IMR-90 (cell line): ENCODE results near the gene ACTL9. TPM values are rescaled to one million over a fixed set of nuclear protein-coding genes. Genes with fewer than 3 reads are reported as not detected.

Experiments
- ATAC-seq: fragments of 200-7000 bp; cut with Tn5 transposase; 2 replicates; pipeline ENCODE4 v1.9.1; 2020; ENCODE audit warnings: low read depth, mild to moderate bottlenecking, moderate library complexity
- BruUV-seq: library from RNA; stranded (reverse); fragments of 400-500 nt; replicated peaks from 2 replicates; lab custom pipeline; 2021; lab: Mats Ljungman, UMichigan
- CTCF ChIA-PET: fragments of 300-600 bp; formaldehyde crosslinking; extraction: SDS; loops from one replicate; lab custom pipeline; 2021; ENCODE audit warnings: antibody characterized with exemption; lab: Yijun Ruan, JAX
- POLR2A ChIA-PET: fragments of 300-600 bp; sonication (Branson Sonifier 250); formaldehyde crosslinking; loops from one replicate; lab custom pipeline; 2022; ENCODE audit warnings: antibody characterized with exemption; ENCODE audit not compliant: unreplicated experiment; lab: Charles Lee
- DNase-seq: peaks from one replicate; pipeline ENCODE4 v3.0.0; 2013
- H2AFZ ChIP-seq: replicated peaks from 2 replicates; pipeline ENCODE3; 2013; ENCODE audit warnings: low read length, mild to moderate bottlenecking; ENCODE audit not compliant: poor library complexity
- H2AK5ac ChIP-seq: 2 replicates; pipeline ENCODE4 v1.6.1; 2013; ENCODE audit warnings: low read depth, low read length, inconsistent platforms
- H2AK9ac ChIP-seq: replicated peaks from 2 replicates; pipeline ENCODE3; 2013; ENCODE audit warnings: mild to moderate bottlenecking, low read depth, low read length, moderate library complexity; ENCODE audit not compliant: poor library complexity
- H2BK120ac ChIP-seq: 2 replicates; pipeline ENCODE4 v1.6.1; 2013; ENCODE audit warnings: low read depth, low read length, inconsistent platforms
- H2BK15ac ChIP-seq: 3 replicates; pipeline ENCODE4 v1.6.1; 2013; ENCODE audit warnings: low read depth, low read length, inconsistent platforms
- H2BK20ac ChIP-seq: 2 replicates; pipeline ENCODE4 v1.6.1; 2013; ENCODE audit warnings: low read depth, mild to moderate bottlenecking, inconsistent platforms, low read length, moderate library complexity
- H2BK5ac ChIP-seq: 2 replicates; pipeline ENCODE4 v1.6.1; 2013; ENCODE audit warnings: mild to moderate bottlenecking, low read depth, low read length, inconsistent platforms; ENCODE audit not compliant: poor library complexity, severe bottlenecking
- H3K14ac ChIP-seq: replicated peaks from 2 replicates; pipeline ENCODE4 v1.6.1; 2013; ENCODE audit warnings: low read depth, low read length, inconsistent platforms
- H3K18ac ChIP-seq: 2 replicates; pipeline ENCODE4 v1.6.1; 2013; ENCODE audit warnings: low read depth, low read length, control low read depth
- H3K23ac ChIP-seq: 2 replicates; pipeline ENCODE4 v1.6.1; 2013; ENCODE audit warnings: low read depth, low read length, inconsistent platforms
- H3K27ac ChIP-seq: 2 replicates; pipeline ENCODE4 v1.5.1; 2013; ENCODE audit warnings: mild to moderate bottlenecking, control low read depth, low read length; ENCODE audit not compliant: insufficient read depth
- H3K27me3 ChIP-seq: 2 replicates; pipeline ENCODE4 v1.6.1; 2013; ENCODE audit warnings: low read length; ENCODE audit not compliant: control insufficient read depth, insufficient read depth
- H3K36me3 ChIP-seq: 2 replicates; pipeline ENCODE4 v1.6.1; 2013; ENCODE audit warnings: low read length, mixed read lengths; ENCODE audit not compliant: control insufficient read depth, insufficient read depth
- H3K4ac ChIP-seq: 2 replicates; pipeline ENCODE4 v1.6.1; 2013; ENCODE audit warnings: low read depth, low read length, inconsistent platforms
- H3K4me1 ChIP-seq: 2 replicates; pipeline ENCODE4 v1.6.1; 2013; ENCODE audit warnings: low read length, mixed read lengths; ENCODE audit not compliant: control insufficient read depth, insufficient read depth
- H3K4me2 ChIP-seq: 2 replicates; pipeline ENCODE4 v1.6.1; 2013; ENCODE audit warnings: low read depth, mild to moderate bottlenecking, control low read depth, low read length, moderate library complexity
- H3K4me3 ChIP-seq: 2 replicates; pipeline ENCODE4 v1.5.1; 2013; ENCODE audit warnings: low read depth, mild to moderate bottlenecking, control low read depth, low read length, moderate library complexity; ENCODE audit not compliant: insufficient read depth
- H3K56ac ChIP-seq: 2 replicates; pipeline ENCODE4 v1.6.1; 2013; ENCODE audit warnings: low read length, inconsistent platforms; ENCODE audit not compliant: insufficient read depth; ENCODE audit errors: extremely low read depth
- H3K79me1 ChIP-seq, 2 experiments: 2 replicates each; pipeline ENCODE4 v1.6.1; 2013; ENCODE audit warnings: low read length in 2 of 2, inconsistent platforms in 1 of 2, low read depth in 1 of 2
- H3K9ac ChIP-seq: 2 replicates; pipeline ENCODE4 v1.6.1; 2013; ENCODE audit warnings: low read depth, low read length, control low read depth
- H3K9me1 ChIP-seq: 2 replicates; pipeline ENCODE4 v1.6.1; 2013; ENCODE audit warnings: low read length, inconsistent platforms; ENCODE audit not compliant: insufficient read depth
- H3K9me3 ChIP-seq: 2 replicates; pipeline ENCODE4 v1.6.1; 2013; ENCODE audit warnings: low read length; ENCODE audit not compliant: control insufficient read depth, insufficient read depth
- H4K20me1 ChIP-seq: 2 replicates; pipeline ENCODE4 v1.6.1; 2013; ENCODE audit warnings: low read length, inconsistent platforms; ENCODE audit not compliant: insufficient read depth
- H4K5ac ChIP-seq: 2 replicates; pipeline ENCODE4 v1.6.1; 2013; ENCODE audit warnings: mild to moderate bottlenecking, low read depth, low read length, control low read depth
- H4K8ac ChIP-seq, 2 experiments: 2 replicates each; pipeline ENCODE4 v1.6.1; 2013; ENCODE audit warnings: low read depth in 2 of 2, low read length in 2 of 2, control low read depth in 1 of 2, inconsistent platforms in 1 of 2
- H4K91ac ChIP-seq: 2 replicates; pipeline ENCODE4 v1.6.1; 2013; ENCODE audit warnings: low read depth, low read length, inconsistent platforms; ENCODE audit not compliant: insufficient read depth
- CEBPB ChIP-seq: IDR thresholded peaks from 2 replicates; pipeline ENCODE4 v1.6.1; 2012; ENCODE audit warnings: low read depth, low read length, improper control_type of control experiment
- CHD1 ChIP-seq: IDR thresholded peaks from 2 replicates; pipeline ENCODE4 v1.6.1; 2012; ENCODE audit warnings: low read depth, low read length, improper control_type of control experiment
- FOS ChIP-seq: fragments of 150-350 bp; IDR thresholded peaks from 2 replicates; pipeline ENCODE4 v1.6.1; 2016; ENCODE audit warnings: low read depth, low read length
- MAFK ChIP-seq: IDR thresholded peaks from 2 replicates; pipeline ENCODE4 v1.6.1; 2012; ENCODE audit warnings: low read depth, low read length, improper control_type of control experiment
- MAZ ChIP-seq: IDR thresholded peaks from 2 replicates; pipeline ENCODE4 v1.6.1; 2012; ENCODE audit warnings: low read depth, mild to moderate bottlenecking, low read length, improper control_type of control experiment, moderate library complexity, borderline replicate concordance
- MXI1 ChIP-seq: IDR thresholded peaks from 2 replicates; pipeline ENCODE4 v1.6.1; 2012; ENCODE audit warnings: low read depth, mild to moderate bottlenecking, low read length, moderate library complexity, borderline replicate concordance
- NFE2L2 ChIP-seq: fragments of 150-350 bp; IDR thresholded peaks from 2 replicates; pipeline ENCODE4 v1.6.1; 2016; ENCODE audit warnings: low read depth, mild to moderate bottlenecking, low read length
- POLR2A ChIP-seq: IDR thresholded peaks from 2 replicates; pipeline ENCODE4 v1.6.1; 2012; ENCODE audit warnings: mild to moderate bottlenecking, low read depth, low read length
- RAD21 ChIP-seq: IDR thresholded peaks from 2 replicates; pipeline ENCODE4 v1.6.1; 2012; ENCODE audit warnings: low read length, improper control_type of control experiment
- RCOR1 ChIP-seq: IDR thresholded peaks from 2 replicates; pipeline ENCODE4 v1.6.1; 2012; ENCODE audit warnings: mild to moderate bottlenecking, low read length, improper control_type of control experiment; ENCODE audit not compliant: insufficient replicate concordance
- RFX5 ChIP-seq: IDR thresholded peaks from 2 replicates; pipeline ENCODE4 v1.8.0; 2012; ENCODE audit warnings: low read depth, mild to moderate bottlenecking, low read length, moderate library complexity
- SMC3 ChIP-seq: fragments of 150-350 bp; IDR thresholded peaks from 2 replicates; pipeline ENCODE4 v1.6.1; 2016; ENCODE audit warnings: low read depth, mild to moderate bottlenecking, antibody characterized with exemption, low read length, moderate library complexity
- WGBS, 2 experiments: methylation state at CpG; one replicate each; pipeline versions ENCODE4 v1.1.5 to v1.1.7; 2013; ENCODE audit warnings: missing lambda C conversion rate in 2 of 2; ENCODE audit not compliant: insufficient read length in 1 of 2; ENCODE audit errors: extremely low coverage in 2 of 2; 5-methylcytosine and 5-hydroxymethylcytosine counted together
- dilution Hi-C: fragments of 300-500 bp; cut with HindIII; formaldehyde crosslinking; loops from one replicate; pipeline ENCODE4 v1.14.3; 2018; ENCODE audit warnings: low sequenced_read_pairs; ENCODE audit not compliant: unreplicated experiment
- in situ Hi-C: fragments of 300-500 bp; cut with MboI; formaldehyde crosslinking; loops from 3 replicates; pipeline ENCODE4 v1.14.3; 2019; ENCODE audit warnings: low sequenced_read_pairs, inconsistent platforms, mixed read lengths
- intact Hi-C: fragments of 100-400 bp; cut with micrococcal nuclease; formaldehyde crosslinking; loops from 2 replicates; pipeline ENCODE4 v1.10.0; 2022
- polyA plus RNA-seq, 3 experiments: library from polyadenylated mRNA; depleted of rRNA; stranded (reverse); fragments of >200 nt; gene quantifications; 2 replicates each; pipeline ENCODE4 v1.2.3, GENCODE V29; 2012; ENCODE audit warnings: low replicate concordance in 1 of 3
- total RNA-seq: library from RNA; depleted of rRNA; stranded (reverse); fragments of >200 nt; gene quantifications from 2 replicates; pipeline ENCODE4 v1.2.3, GENCODE V29; 2012
- TF ChIP-seq, protein P1 (sequence below): fragments of 150-350 bp; IDR thresholded peaks from 2 replicates; pipeline ENCODE4 v1.6.1; 2017; ENCODE audit warnings: mild to moderate bottlenecking, antibody characterized with exemption, low read length, low read depth
- TF ChIP-seq, protein P2 (sequence below): conservative IDR thresholded peaks from 2 replicates; pipeline ENCODE4 v1.5.1; 2012; ENCODE audit warnings: mild to moderate bottlenecking, low read depth, low read length, improper control_type of control experiment
- TF ChIP-seq, protein P3 (sequence below): fragments of 150-350 bp; IDR thresholded peaks from 2 replicates; pipeline ENCODE4 v1.6.1; 2016; ENCODE audit warnings: low read depth, mild to moderate bottlenecking, low read length, moderate library complexity, borderline replicate concordance

ACTL9 gene
- total and polyA plus RNA-seq, 2 of the 4 experiments (the other 2 are of a cell fraction), result not detected

DNA sequence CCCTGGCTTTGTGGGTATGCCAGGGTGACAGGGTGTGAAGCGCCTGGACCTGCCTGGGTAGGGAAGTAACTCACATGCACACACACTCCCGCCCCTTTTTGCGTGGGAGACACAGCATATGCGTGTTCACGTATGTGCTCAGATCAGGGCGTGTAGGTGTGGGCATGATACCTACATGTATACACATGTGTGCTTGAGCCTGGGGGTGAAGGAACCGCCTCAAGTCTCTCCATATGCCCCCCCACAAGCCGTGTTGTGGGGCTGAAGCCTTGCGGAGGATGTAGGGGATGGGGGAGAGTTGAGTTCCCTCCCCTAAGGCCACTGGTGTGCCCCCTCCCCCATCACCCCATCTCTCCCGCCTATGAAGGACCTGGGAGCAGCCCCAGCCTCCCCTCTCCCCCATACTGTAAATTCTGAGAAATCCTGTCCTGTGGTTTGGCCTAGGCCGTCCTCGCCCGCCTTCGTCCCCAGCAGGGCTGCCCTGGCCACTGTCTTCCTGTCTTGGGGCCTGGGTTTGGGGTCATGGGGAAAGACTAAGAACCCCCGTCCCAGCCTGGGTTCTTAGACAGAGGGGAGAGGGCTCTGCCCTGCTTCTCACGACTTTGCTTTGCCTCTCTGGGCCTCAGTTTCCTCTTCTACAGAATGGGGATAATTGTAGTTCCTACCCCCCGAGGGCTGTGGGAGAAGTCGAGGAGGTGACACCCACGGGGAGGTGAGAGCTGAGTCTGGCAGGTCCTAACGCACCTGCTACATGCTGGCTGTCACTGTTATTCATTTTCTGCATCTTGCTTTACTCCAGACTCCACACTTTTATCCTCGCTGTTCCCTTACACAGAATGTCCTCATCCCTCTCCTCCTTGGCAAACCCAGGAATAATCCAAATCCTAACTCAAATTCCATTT is 14.3 kb downstream of the ACTL9 start:
- no TSS peak for BruUV-seq
- H2AK5ac ChIP-seq, result no peak overlapping the region
- H4K5ac ChIP-seq, result no peak overlapping the region
- H4K8ac ChIP-seq, result no peak overlapping the region
- no peak overlapping the region for H2BK5ac ChIP-seq
- peaks cover 18% of the 10 kb centered on the region for H3K9me3 ChIP-seq
- no peak overlapping the region for H3K4me2 ChIP-seq
- no peak overlapping the region for H3K18ac ChIP-seq
- ATAC-seq, result no peak
- no peaks in the 10 kb centered on the region for H3K9me1 ChIP-seq
- ChIA-PET POLR2A (no interaction called here), CTCF (no interaction called here)
- DNase-seq, result no peak
- H3K56ac ChIP-seq, result no peak overlapping the region
- H4K20me1 ChIP-seq, result no peaks in the 10 kb centered on the region
- no peak overlapping the region for H2BK120ac ChIP-seq
- no peak overlapping the region for H2AK9ac ChIP-seq
- no peak overlapping the region for H3K4ac ChIP-seq
- H3K9ac ChIP-seq, result no peak overlapping the region
- no CpG with 5 or more reads among the region's 21 CpGs for whole genome bisulfite sequencing, 2 experiments
- no peak overlapping the region for H3K14ac ChIP-seq
- dilution Hi-C loops, result no loop called here
- no peak overlapping the region for H3K27ac ChIP-seq
- no peaks in the 10 kb centered on the region for H3K27me3 ChIP-seq
- no peaks in the 10 kb centered on the region for H3K79me1 ChIP-seq
- H4K91ac ChIP-seq, result no peak overlapping the region
- in situ Hi-C loops, result no loop called here
- no peak overlapping the region for H2AFZ ChIP-seq
- no peak overlapping the region for H2BK20ac ChIP-seq
- H3K36me3 ChIP-seq, result no peaks in the 10 kb centered on the region
- H3K4me1 ChIP-seq, result no peaks in the 10 kb centered on the region
- no peak overlapping the region for H2BK15ac ChIP-seq
- intact Hi-C loops, result no loop called here
- H3K4me3 ChIP-seq, result no peak overlapping the region
- no peak overlapping the region for H3K23ac ChIP-seq
- TF ChIP-seq MXI1 (no peak), CHD1 (no peak), MAFK (no peak), RFX5 (no peak), MAZ (no peak), FOS (no peak), SMC3 (no peak), CEBPB (no peak), POLR2A (no peak), RCOR1 (no peak), NFE2L2 (no peak), RAD21 (no peak)
- TF ChIP-seq, protein P1, sequence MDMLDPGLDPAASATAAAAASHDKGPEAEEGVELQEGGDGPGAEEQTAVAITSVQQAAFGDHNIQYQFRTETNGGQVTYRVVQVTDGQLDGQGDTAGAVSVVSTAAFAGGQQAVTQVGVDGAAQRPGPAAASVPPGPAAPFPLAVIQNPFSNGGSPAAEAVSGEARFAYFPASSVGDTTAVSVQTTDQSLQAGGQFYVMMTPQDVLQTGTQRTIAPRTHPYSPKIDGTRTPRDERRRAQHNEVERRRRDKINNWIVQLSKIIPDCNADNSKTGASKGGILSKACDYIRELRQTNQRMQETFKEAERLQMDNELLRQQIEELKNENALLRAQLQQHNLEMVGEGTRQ, result no peak
- TF ChIP-seq, protein P2, sequence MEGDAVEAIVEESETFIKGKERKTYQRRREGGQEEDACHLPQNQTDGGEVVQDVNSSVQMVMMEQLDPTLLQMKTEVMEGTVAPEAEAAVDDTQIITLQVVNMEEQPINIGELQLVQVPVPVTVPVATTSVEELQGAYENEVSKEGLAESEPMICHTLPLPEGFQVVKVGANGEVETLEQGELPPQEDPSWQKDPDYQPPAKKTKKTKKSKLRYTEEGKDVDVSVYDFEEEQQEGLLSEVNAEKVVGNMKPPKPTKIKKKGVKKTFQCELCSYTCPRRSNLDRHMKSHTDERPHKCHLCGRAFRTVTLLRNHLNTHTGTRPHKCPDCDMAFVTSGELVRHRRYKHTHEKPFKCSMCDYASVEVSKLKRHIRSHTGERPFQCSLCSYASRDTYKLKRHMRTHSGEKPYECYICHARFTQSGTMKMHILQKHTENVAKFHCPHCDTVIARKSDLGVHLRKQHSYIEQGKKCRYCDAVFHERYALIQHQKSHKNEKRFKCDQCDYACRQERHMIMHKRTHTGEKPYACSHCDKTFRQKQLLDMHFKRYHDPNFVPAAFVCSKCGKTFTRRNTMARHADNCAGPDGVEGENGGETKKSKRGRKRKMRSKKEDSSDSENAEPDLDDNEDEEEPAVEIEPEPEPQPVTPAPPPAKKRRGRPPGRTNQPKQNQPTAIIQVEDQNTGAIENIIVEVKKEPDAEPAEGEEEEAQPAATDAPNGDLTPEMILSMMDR, result no peak
- TF ChIP-seq, protein P3, sequence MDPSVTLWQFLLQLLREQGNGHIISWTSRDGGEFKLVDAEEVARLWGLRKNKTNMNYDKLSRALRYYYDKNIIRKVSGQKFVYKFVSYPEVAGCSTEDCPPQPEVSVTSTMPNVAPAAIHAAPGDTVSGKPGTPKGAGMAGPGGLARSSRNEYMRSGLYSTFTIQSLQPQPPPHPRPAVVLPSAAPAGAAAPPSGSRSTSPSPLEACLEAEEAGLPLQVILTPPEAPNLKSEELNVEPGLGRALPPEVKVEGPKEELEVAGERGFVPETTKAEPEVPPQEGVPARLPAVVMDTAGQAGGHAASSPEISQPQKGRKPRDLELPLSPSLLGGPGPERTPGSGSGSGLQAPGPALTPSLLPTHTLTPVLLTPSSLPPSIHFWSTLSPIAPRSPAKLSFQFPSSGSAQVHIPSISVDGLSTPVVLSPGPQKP, result no peak
